Natural killer cell (primary cell): Measurements from ENCODE around the gene CHD2. TPM values are rescaled to one million over a fixed set of nuclear protein-coding genes. Genes with fewer than 3 reads are reported as not detected.

Source experiments
- ATAC-seq, 3 donors: fragments of 150-1000 bp in 2 of 3; fragments of 200-7000 bp in 1 of 3; cut with Tn5 transposase; 1 replicate in 1 of 3; 2 replicates in 2 of 3; pipeline ENCODE4 v1.10.0; 2021; ENCODE audit warnings: mild to moderate bottlenecking in 2 of 3, moderate library complexity in 2 of 3
- DNase-seq, 2 donors: peaks; one replicate each; pipeline versions ENCODE4 v3.0.0 to v3.0.0-alpha.2; 2013 to 2021; ENCODE audit warnings: mixed read lengths in 1 of 2
- H3K27ac ChIP-seq: one replicate; pipeline ENCODE4 v1.5.1; 2013; ENCODE audit warnings: mild to moderate bottlenecking, low read length
- H3K27me3 ChIP-seq: one replicate; pipeline ENCODE4 v1.6.1; 2013; ENCODE audit warnings: low read length; ENCODE audit not compliant: control insufficient read depth, insufficient read depth
- H3K36me3 ChIP-seq: one replicate; pipeline ENCODE4 v1.6.1; 2013; ENCODE audit warnings: low read length; ENCODE audit not compliant: control insufficient read depth, insufficient read depth
- H3K4me1 ChIP-seq: one replicate; pipeline ENCODE4 v1.6.1; 2013; ENCODE audit warnings: low read length; ENCODE audit not compliant: control insufficient read depth, insufficient read depth
- H3K4me3 ChIP-seq: one replicate; pipeline ENCODE4 v1.5.1; 2013; ENCODE audit warnings: low read length
- H3K9me3 ChIP-seq: one replicate; pipeline ENCODE4 v1.6.1; 2013; ENCODE audit warnings: low read length; ENCODE audit not compliant: control insufficient read depth, insufficient read depth
- H3K27ac Mint-ChIP-seq, 2 donors: one replicate each; pipeline ENCODE4 v1.8.0; 2022; ENCODE audit warnings: mild to moderate bottlenecking in 2 of 2, mixed read lengths in 2 of 2, moderate library complexity in 1 of 2
- H3K27me3 Mint-ChIP-seq, 2 donors: one replicate each; pipeline ENCODE4 v1.8.0; 2022; ENCODE audit warnings: low read depth in 2 of 2, mixed read lengths in 2 of 2
- H3K36me3 Mint-ChIP-seq: one replicate; pipeline ENCODE4 v1.8.0; 2022; ENCODE audit warnings: mixed read lengths
- H3K4me1 Mint-ChIP-seq, 2 donors: one replicate each; pipeline ENCODE4 v1.8.0; 2022; ENCODE audit warnings: mixed read lengths in 2 of 2
- H3K4me3 Mint-ChIP-seq: one replicate; pipeline ENCODE4 v1.8.0; 2022; ENCODE audit warnings: mild to moderate bottlenecking, moderate library complexity, mixed read lengths
- H3K9me3 Mint-ChIP-seq, 2 donors: one replicate each; pipeline ENCODE4 v1.8.0; 2022; ENCODE audit warnings: mixed read lengths in 2 of 2
- WGBS: methylation state at CpG from one replicate; pipeline ENCODE4 v1.1.7; 2013; ENCODE audit warnings: missing lambda C conversion rate; ENCODE audit not compliant: insufficient coverage; 5-methylcytosine and 5-hydroxymethylcytosine counted together
- intact Hi-C: fragments of 100-400 bp; cut with micrococcal nuclease; formaldehyde crosslinking; loops from one replicate; pipeline ENCODE4 v1.14.2; 2022
- total RNA-seq, 4 donors: library from RNA; stranded (reverse); fragments of 120-200 nt in 1 of 4; gene quantifications; one replicate each; pipeline versions ENCODE4 v1.2.3 to v1.2.4, GENCODE V29; 2013 to 2022
- TF ChIP-seq, protein P1 (sequence below): fragments of 200-600 bp; IDR thresholded peaks from one replicate; pipeline ENCODE4 v1.8.0; 2022; ENCODE audit warnings: antibody characterized with exemption

The CHD2 gene
- total RNA-seq, 3 donors from 2014 or later (not counting 1 experiment from before 2014, with no cell fraction given) = 418 to 449 (median 441) TPM

DNA sequence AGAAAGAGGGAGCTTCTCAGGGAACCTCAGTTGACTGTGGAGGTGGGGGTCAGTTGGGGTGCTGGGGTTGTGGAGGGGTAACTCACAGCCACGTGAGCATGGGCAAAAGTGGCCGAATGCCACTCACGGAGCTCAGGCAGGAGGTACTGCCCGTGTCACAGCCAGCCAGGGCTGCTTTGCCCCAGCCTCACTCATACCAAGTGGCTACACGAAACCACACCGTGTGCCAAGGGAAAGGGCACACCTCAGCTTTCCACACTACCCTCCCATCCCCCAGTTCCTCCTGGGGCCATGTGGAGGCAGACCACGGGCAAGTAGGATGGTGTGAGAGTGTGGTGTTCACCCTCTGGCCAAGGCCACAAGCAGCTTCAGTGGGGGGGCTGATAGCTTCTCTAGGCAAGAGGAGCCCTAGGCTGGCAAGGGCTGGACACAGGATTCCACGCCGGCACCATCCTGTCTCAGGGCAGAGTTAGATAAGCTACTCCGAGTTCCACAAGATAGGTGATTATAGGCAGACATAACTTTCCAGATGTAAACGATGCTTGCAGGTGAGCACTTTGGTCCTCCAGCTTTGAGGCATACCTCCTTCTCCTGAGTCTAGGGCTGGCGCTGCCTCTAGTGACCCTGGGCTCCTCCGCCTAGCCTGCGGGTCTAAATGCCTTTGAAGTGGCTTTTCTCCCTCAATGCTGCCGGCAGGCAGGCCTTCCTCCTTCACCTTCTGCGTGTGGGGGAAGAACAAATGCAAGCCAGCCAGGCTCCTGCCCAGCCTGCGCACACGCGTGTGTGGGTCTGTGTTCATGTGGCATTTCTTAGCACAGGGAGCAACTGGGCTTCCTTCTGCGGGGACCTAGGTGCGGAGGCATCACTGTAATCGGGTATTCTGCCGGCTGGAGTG is 163.9 kb downstream of the CHD2 start:
- Mint-ChIP-seq H3K27ac (no peak overlapping the region), H3K36me3 (no peaks in the 10 kb centered on the region), H3K4me3 (no peak overlapping the region), H3K27me3 (peaks cover 9 to 19% of the 10 kb centered on the region in 2 donors), H3K9me3 (no peaks in the 10 kb centered on the region), H3K4me1 (no peaks in the 10 kb centered on the region)
- DNase-seq (no peak), ATAC-seq (no peak)
- no peaks in the 10 kb centered on the region for H3K36me3 ChIP-seq
- no peaks in the 10 kb centered on the region for H3K4me1 ChIP-seq
- TF ChIP-seq, protein P1, sequence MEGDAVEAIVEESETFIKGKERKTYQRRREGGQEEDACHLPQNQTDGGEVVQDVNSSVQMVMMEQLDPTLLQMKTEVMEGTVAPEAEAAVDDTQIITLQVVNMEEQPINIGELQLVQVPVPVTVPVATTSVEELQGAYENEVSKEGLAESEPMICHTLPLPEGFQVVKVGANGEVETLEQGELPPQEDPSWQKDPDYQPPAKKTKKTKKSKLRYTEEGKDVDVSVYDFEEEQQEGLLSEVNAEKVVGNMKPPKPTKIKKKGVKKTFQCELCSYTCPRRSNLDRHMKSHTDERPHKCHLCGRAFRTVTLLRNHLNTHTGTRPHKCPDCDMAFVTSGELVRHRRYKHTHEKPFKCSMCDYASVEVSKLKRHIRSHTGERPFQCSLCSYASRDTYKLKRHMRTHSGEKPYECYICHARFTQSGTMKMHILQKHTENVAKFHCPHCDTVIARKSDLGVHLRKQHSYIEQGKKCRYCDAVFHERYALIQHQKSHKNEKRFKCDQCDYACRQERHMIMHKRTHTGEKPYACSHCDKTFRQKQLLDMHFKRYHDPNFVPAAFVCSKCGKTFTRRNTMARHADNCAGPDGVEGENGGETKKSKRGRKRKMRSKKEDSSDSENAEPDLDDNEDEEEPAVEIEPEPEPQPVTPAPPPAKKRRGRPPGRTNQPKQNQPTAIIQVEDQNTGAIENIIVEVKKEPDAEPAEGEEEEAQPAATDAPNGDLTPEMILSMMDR = no peak
- intact Hi-C loops = no loop called here
- H3K9me3 ChIP-seq = no peaks in the 10 kb centered on the region
- H3K4me3 ChIP-seq = no peak overlapping the region
- 43% methylated on average over 23 of the region's 23 CpGs for WGBS
- no peaks in the 10 kb centered on the region for H3K27me3 ChIP-seq
- no peak overlapping the region for H3K27ac ChIP-seq

DNA sequence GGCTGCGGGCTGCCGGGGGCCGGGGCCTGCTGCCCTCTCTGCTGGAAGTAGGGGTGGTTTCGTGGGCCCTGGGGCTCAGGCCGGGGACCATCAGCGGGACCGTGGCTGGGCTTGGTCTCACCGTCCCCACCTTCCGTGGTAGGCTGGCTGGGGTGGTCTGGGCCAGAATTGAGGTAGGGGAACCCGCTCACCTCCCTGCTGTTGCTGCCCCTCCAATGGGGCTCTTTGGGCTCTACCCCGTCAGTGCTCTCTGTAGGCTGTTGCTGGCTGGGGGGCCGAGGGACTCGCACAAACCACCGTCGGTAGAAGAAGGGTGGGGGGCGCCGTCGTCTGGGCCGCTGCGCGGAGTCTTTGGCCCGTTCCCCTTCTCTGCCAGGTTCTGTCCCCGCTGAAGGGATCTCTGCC is 165.5 kb downstream of the CHD2 start:
- H3K27ac ChIP-seq = no peak overlapping the region
- H3K36me3 ChIP-seq = no peaks in the 10 kb centered on the region
- H3K4me1 Mint-ChIP-seq = no peaks in the 10 kb centered on the region
- intact Hi-C loops = no loop called here
- no peak overlapping the region for H3K4me3 ChIP-seq
- H3K4me3 Mint-ChIP-seq = no peak overlapping the region
- no peaks in the 10 kb centered on the region for H3K9me3 Mint-ChIP-seq
- 91% methylated on average over 23 of the region's 23 CpGs for WGBS
- TF ChIP-seq, protein P1 = no peak
- no peaks in the 10 kb centered on the region for H3K9me3 ChIP-seq
- H3K27me3 Mint-ChIP-seq = peaks cover 14 to 27% of the 10 kb centered on the region in 2 donors
- H3K27ac Mint-ChIP-seq = no peak overlapping the region
- no peaks in the 10 kb centered on the region for H3K36me3 Mint-ChIP-seq
- H3K4me1 ChIP-seq = no peaks in the 10 kb centered on the region
- ATAC-seq = no peak
- DNase-seq = no peak
- H3K27me3 ChIP-seq = no peaks in the 10 kb centered on the region

DNA sequence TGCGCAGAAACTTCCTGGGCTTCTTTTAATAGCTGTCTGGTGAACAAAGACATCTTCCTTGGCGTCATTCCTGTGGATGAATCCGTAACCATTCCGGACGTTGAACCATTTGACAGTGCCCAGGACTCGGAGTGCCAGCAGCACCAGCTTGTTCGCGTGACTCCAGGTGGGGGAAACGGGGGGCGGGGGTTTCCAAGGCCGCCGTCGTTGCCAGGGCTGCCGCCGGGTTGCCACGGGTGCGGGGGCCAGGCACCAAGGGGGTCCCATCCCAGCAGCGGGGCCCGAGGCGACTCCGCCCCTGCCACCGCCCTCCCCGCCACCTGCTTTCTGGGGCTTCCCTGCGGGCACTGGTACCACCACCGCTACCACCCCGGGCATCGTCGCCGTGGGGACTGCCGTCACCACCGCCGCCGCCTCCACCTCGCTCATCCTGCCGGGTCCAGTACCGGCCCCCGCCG is 166.1 kb downstream of the CHD2 start:
- H3K27ac ChIP-seq = no peak overlapping the region
- Mint-ChIP-seq H3K9me3 (no peaks in the 10 kb centered on the region), H3K4me3 (no peak overlapping the region), H3K36me3 (no peaks in the 10 kb centered on the region), H3K27ac (no peak overlapping the region), H3K27me3 (peaks cover 18 to 33% of the 10 kb centered on the region in 2 donors), H3K4me1 (no peaks in the 10 kb centered on the region)
- WGBS = 96% methylated on average over 38 of the region's 38 CpGs
- no peaks in the 10 kb centered on the region for H3K36me3 ChIP-seq
- no peaks in the 10 kb centered on the region for H3K9me3 ChIP-seq
- no peaks in the 10 kb centered on the region for H3K4me1 ChIP-seq
- H3K27me3 ChIP-seq = peaks cover 2% of the 10 kb centered on the region
- no peak for ATAC-seq
- DNase-seq = no peak
- H3K4me3 ChIP-seq = no peak overlapping the region
- intact Hi-C loops = no loop called here
- TF ChIP-seq, protein P1 = no peak
